ENCODE data around the gene EXD3.
A peak's percentile ranks its signal among the peaks of the same experiment; 100 is the strongest.

The EXD3 gene

GRCh38 chr9:137447722-137448601 is 25.0 kb upstream of the EXD3 start:
- Histone ChIP-seq H3K27me3 (ENCODE audit: insufficient read depth, poor library complexity, severe bottlenecking) (no peaks in the 10 kb centered on the region), H3K4me3 (replicated peaks; ENCODE audit: insufficient read depth, low read length) (no peak overlapping the region), H3K27ac (replicated peaks) (0 out of 2 replicates have a peak overlapping the region, but pooled peaks have one; percentile 16)
- DNase-seq (ENCODE audit: low read depth in 1 of 2, low spot score in 1 of 2) = no peak
- TF ChIP-seq, protein P1, sequence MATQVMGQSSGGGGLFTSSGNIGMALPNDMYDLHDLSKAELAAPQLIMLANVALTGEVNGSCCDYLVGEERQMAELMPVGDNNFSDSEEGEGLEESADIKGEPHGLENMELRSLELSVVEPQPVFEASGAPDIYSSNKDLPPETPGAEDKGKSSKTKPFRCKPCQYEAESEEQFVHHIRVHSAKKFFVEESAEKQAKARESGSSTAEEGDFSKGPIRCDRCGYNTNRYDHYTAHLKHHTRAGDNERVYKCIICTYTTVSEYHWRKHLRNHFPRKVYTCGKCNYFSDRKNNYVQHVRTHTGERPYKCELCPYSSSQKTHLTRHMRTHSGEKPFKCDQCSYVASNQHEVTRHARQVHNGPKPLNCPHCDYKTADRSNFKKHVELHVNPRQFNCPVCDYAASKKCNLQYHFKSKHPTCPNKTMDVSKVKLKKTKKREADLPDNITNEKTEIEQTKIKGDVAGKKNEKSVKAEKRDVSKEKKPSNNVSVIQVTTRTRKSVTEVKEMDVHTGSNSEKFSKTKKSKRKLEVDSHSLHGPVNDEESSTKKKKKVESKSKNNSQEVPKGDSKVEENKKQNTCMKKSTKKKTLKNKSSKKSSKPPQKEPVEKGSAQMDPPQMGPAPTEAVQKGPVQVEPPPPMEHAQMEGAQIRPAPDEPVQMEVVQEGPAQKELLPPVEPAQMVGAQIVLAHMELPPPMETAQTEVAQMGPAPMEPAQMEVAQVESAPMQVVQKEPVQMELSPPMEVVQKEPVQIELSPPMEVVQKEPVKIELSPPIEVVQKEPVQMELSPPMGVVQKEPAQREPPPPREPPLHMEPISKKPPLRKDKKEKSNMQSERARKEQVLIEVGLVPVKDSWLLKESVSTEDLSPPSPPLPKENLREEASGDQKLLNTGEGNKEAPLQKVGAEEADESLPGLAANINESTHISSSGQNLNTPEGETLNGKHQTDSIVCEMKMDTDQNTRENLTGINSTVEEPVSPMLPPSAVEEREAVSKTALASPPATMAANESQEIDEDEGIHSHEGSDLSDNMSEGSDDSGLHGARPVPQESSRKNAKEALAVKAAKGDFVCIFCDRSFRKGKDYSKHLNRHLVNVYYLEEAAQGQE (IDR thresholded peaks at IDR 0.05; ENCODE audit: insufficient replicate concordance, low read depth) = no peak
- TF ChIP-seq, protein P2, sequence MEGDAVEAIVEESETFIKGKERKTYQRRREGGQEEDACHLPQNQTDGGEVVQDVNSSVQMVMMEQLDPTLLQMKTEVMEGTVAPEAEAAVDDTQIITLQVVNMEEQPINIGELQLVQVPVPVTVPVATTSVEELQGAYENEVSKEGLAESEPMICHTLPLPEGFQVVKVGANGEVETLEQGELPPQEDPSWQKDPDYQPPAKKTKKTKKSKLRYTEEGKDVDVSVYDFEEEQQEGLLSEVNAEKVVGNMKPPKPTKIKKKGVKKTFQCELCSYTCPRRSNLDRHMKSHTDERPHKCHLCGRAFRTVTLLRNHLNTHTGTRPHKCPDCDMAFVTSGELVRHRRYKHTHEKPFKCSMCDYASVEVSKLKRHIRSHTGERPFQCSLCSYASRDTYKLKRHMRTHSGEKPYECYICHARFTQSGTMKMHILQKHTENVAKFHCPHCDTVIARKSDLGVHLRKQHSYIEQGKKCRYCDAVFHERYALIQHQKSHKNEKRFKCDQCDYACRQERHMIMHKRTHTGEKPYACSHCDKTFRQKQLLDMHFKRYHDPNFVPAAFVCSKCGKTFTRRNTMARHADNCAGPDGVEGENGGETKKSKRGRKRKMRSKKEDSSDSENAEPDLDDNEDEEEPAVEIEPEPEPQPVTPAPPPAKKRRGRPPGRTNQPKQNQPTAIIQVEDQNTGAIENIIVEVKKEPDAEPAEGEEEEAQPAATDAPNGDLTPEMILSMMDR (IDR thresholded peaks at IDR 0.05; ENCODE audit: insufficient read depth, low read length) = no peak
- TF ChIP-seq POLR2AphosphoS5 (IDR thresholded peaks at IDR 0.05; ENCODE audit: low read depth) = no peak
- TF ChIP-seq GABPA (IDR thresholded peaks at IDR 0.05; ENCODE audit: low read depth) = no peak

GRCh38 chr9:137446851-137447471 is 24.0 kb upstream of the EXD3 start:
- DNase-seq (ENCODE audit: low read depth in 1 of 2, low spot score in 1 of 2) = peak in 1 of 2 experiments; percentile 65
- Histone ChIP-seq H3K27ac (replicated peaks) (peak overlapping the region; percentile 40), H3K4me3 (replicated peaks; ENCODE audit: insufficient read depth, low read length) (no peak overlapping the region), H3K27me3 (ENCODE audit: insufficient read depth, poor library complexity, severe bottlenecking) (no peaks in the 10 kb centered on the region)
- no peak; the same call in 1 of the 2 replicates for TF ChIP-seq SPI1 (IDR thresholded peaks at IDR 0.05; ENCODE audit: borderline replicate concordance, low read depth)
- no peak for TF ChIP-seq GABPA (IDR thresholded peaks at IDR 0.05; ENCODE audit: low read depth)
- TF ChIP-seq, protein P2 (IDR thresholded peaks at IDR 0.05; ENCODE audit: insufficient read depth, low read length) = no peak
- no peak; the same call in 1 of the 2 replicates for TF ChIP-seq POLR2AphosphoS5 (IDR thresholded peaks at IDR 0.05; ENCODE audit: low read depth)
- TF ChIP-seq, protein P1 (IDR thresholded peaks at IDR 0.05; ENCODE audit: insufficient replicate concordance, low read depth) = no peak

DNA sequence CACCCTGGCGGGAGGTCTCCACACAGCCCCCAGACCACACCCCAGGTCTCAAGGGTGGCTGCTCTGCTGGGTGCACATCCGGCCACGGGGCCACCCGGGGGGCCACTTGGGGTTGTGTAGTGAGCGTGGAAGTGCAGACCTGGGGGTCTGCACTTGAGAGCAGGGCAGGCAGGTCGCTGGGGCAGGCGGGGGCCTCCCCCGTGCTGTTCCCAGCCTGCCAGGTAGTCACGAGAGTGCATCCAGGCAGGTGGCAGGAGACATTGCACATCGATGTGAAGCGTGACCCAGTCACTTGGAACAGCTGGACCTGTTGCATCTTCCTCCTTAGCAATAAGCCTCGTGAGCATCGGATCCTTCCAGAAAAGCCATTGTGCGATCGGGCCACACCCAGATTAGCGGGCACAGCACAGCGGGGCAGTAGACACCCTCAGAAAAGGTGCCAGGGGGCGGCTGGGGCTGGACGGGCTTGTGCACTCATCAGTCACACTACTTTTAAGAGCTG is 23.0 kb upstream of the EXD3 start:
- no peak overlapping the region for H3K4me3 ChIP-seq (replicated peaks; ENCODE audit: insufficient read depth, low read length)
- H3K27me3 ChIP-seq (ENCODE audit: insufficient read depth, poor library complexity, severe bottlenecking) = no peaks in the 10 kb centered on the region
- TF ChIP-seq SPI1 (IDR thresholded peaks at IDR 0.05; ENCODE audit: borderline replicate concordance, low read depth) = no peak
- no peak for TF ChIP-seq GABPA (IDR thresholded peaks at IDR 0.05; ENCODE audit: low read depth)
- TF ChIP-seq, protein P2 (IDR thresholded peaks at IDR 0.05; ENCODE audit: insufficient read depth, low read length) = no peak
- no peak for TF ChIP-seq POLR2AphosphoS5 (IDR thresholded peaks at IDR 0.05; ENCODE audit: low read depth)
- TF ChIP-seq, protein P1 (IDR thresholded peaks at IDR 0.05; ENCODE audit: insufficient replicate concordance, low read depth) = no peak
- H3K27ac ChIP-seq (replicated peaks) = no peak overlapping the region
- DNase-seq (ENCODE audit: low read depth in 1 of 2, low spot score in 1 of 2) = no peak

Measured in HL-60 (cell line).